ENCODE data around the gene RAPGEF1. TPM values are rescaled to one million over a fixed set of nuclear protein-coding genes. Genes with fewer than 3 reads are reported as not detected.

RAPGEF1 gene
- total and polyA plus RNA-seq, 9 of the 15 experiments (the other 6 are each of a cell fraction or from before 2014, with no cell fraction given), result 0.06 to 44.1 (median 19.9) TPM

GRCh38 chr9:131645078-131645776 lies 94.6 kb downstream of the RAPGEF1 start:
- peak; percentile 26 for FAIRE-seq
- no peaks in the 10 kb centered on the region for H3K9me3 ChIP-seq (replicated peaks; ENCODE audit: control insufficient read depth, insufficient read depth, low read depth, low read length)
- no peak overlapping the region for H2AFZ ChIP-seq (ENCODE audit: low read depth, low read length)
- DNase-seq (ENCODE audit: extremely low read depth in 1 of 4, low spot score in 3 of 4), result no peak
- POLR2A ChIA-PET, result interaction anchor here (1.3 kb wide), 1 partner anchor 27 kb away, joined by 3 read pairs; no protein-coding TSS in a partner anchor
- no peaks in the 10 kb centered on the region for H3K79me2 ChIP-seq (ENCODE audit: control insufficient read depth, insufficient read depth, low read length)
- H3K27ac ChIP-seq (ENCODE audit: extremely low read depth, low read depth, low read length), result no peak overlapping the region
- CTCF ChIA-PET (ENCODE audit: low intra/inter-chr PET ratio), result no interaction called here
- no peaks in the 10 kb centered on the region for H3K4me1 ChIP-seq (replicated peaks in 1 of 2; ENCODE audit: control insufficient read depth in 2 of 2, insufficient read depth in 2 of 2, low read length in 2 of 2)
- H3K27me3 ChIP-seq (ENCODE audit: control insufficient read depth in 2 of 2, insufficient read depth in 2 of 2, low read length in 2 of 2), result no peaks in the 10 kb centered on the region
- H3K9ac ChIP-seq (ENCODE audit: insufficient read depth in 1 of 2, low read depth in 2 of 2, low read length in 2 of 2), result peak overlapping the region in 1 of 2 experiments; percentile 10; a peak in 1 of 4 replicates
- intact Hi-C loops (cut with micrococcal nuclease), result no loop called here
- H3K9me1 ChIP-seq (ENCODE audit: control insufficient read depth, insufficient read depth, low read length), result no peaks in the 10 kb centered on the region
- H3K4me3 ChIP-seq, result no peak overlapping the region
- TF ChIP-seq ZNF644 (tag; IDR thresholded peaks at IDR 0.05; ENCODE audit: low read depth) (no peak), CEBPG (CRISPR knock-in tag; IDR thresholded peaks at IDR 0.05) (peak; percentile 30; the same call in 1 of the 2 replicates), CEBPG (tag; conservative IDR thresholded peaks at IDR 0.05 in 1 of 2, IDR thresholded peaks at IDR 0.05 in 1 of 2) (no peak; a peak in 1 of 4 replicates)
- no peak for ATAC-seq
- BruUV-seq (replicated peaks), result no TSS peak
- in situ Hi-C loops (cut with MboI), result no loop called here
- H3K36me3 ChIP-seq (ENCODE audit: control insufficient read depth, insufficient read depth, low read length), result peaks cover 4% of the 10 kb centered on the region; the same call in 2 of the 3 replicates
- WGBS (ENCODE audit: insufficient coverage, low coverage, missing lambda C conversion rate), result 81% methylated on average over 13 of the region's 13 CpGs
- H3K4me2 ChIP-seq (ENCODE audit: insufficient read depth, low read length), result no peak overlapping the region
- no peaks in the 10 kb centered on the region for H4K20me1 ChIP-seq (replicated peaks; ENCODE audit: control insufficient read depth, insufficient read depth, low read length)

- H3K27me3 ChIP-seq (ENCODE audit: control insufficient read depth in 2 of 2, insufficient read depth in 2 of 2, low read length in 2 of 2), result no peaks in the 10 kb centered on the region
- ChIA-PET POLR2A (interaction anchor here (0.8 to 1.7 kb wide), 3 partner anchors 10 to 23 kb away, joined by 4 read pairs; no protein-coding TSS in a partner anchor), CTCF (ENCODE audit: low intra/inter-chr PET ratio) (no interaction called here)
- intact Hi-C loops (cut with micrococcal nuclease), result no loop called here
- no peak overlapping the region for H3K4me2 ChIP-seq (ENCODE audit: insufficient read depth, low read length)
- H3K9me1 ChIP-seq (ENCODE audit: control insufficient read depth, insufficient read depth, low read length), result no peaks in the 10 kb centered on the region
- H3K4me1 ChIP-seq (replicated peaks in 1 of 2; ENCODE audit: control insufficient read depth in 2 of 2, insufficient read depth in 2 of 2, low read length in 2 of 2), result no peaks in the 10 kb centered on the region; a peak in 1 of 5 replicates
- in situ Hi-C loops (cut with MboI), result no loop called here
- no peaks in the 10 kb centered on the region for H3K9me3 ChIP-seq (replicated peaks; ENCODE audit: control insufficient read depth, insufficient read depth, low read depth, low read length)
- no peak for ATAC-seq
- no TSS peak for BruUV-seq (replicated peaks)
- H3K79me2 ChIP-seq (ENCODE audit: control insufficient read depth, insufficient read depth, low read length), result no peaks in the 10 kb centered on the region
- no peak for DNase-seq (ENCODE audit: extremely low read depth in 1 of 4, low spot score in 3 of 4)
- no peak overlapping the region for H3K27ac ChIP-seq (ENCODE audit: extremely low read depth, low read depth, low read length)
- no peak overlapping the region for H3K4me3 ChIP-seq
- H4K20me1 ChIP-seq (replicated peaks; ENCODE audit: control insufficient read depth, insufficient read depth, low read length), result no peaks in the 10 kb centered on the region
- H3K36me3 ChIP-seq (ENCODE audit: control insufficient read depth, insufficient read depth, low read length), result peaks cover 13% of the 10 kb centered on the region; the same call in 2 of the 3 replicates
- H2AFZ ChIP-seq (ENCODE audit: low read depth, low read length), result no peak overlapping the region
- 86% methylated on average over 13 of the region's 13 CpGs for WGBS (ENCODE audit: insufficient coverage, low coverage, missing lambda C conversion rate)
- no peak for FAIRE-seq
- no peak overlapping the region for H3K9ac ChIP-seq (ENCODE audit: insufficient read depth in 1 of 2, low read depth in 2 of 2, low read length in 2 of 2)
- TF ChIP-seq, protein P1, sequence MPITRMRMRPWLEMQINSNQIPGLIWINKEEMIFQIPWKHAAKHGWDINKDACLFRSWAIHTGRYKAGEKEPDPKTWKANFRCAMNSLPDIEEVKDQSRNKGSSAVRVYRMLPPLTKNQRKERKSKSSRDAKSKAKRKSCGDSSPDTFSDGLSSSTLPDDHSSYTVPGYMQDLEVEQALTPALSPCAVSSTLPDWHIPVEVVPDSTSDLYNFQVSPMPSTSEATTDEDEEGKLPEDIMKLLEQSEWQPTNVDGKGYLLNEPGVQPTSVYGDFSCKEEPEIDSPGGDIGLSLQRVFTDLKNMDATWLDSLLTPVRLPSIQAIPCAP (CRISPR knock-in tag; IDR thresholded peaks at IDR 0.05; ENCODE audit: borderline replicate concordance), result no peak
- TF ChIP-seq CTBP1 (IDR thresholded peaks at IDR 0.05; ENCODE audit: borderline replicate concordance) (no peak), SRF (CRISPR knock-in tag; IDR thresholded peaks at IDR 0.05) (no peak), ZNF324 (CRISPR knock-in tag; IDR thresholded peaks at IDR 0.05) (no peak), GTF3C2 (IDR thresholded peaks at IDR 0.05; ENCODE audit: borderline replicate concordance, extremely low read depth, insufficient read length) (no peak), MXI1 (IDR thresholded peaks at IDR 0.05; ENCODE audit: low read depth, low read length) (no peak), KDM4B (IDR thresholded peaks at IDR 0.05; ENCODE audit: borderline replicate concordance in 2 of 2, low read depth in 1 of 2) (no peak)
Measured at GRCh38 chr9:131642496-131643083, 97.3 kb downstream of the RAPGEF1 start.
